Limb (tissue), 2 donors: Measurements from ENCODE around the gene GAS2L1.

Experiments
- DNase-seq, 2 donors: peaks; one replicate each; pipeline ENCODE4 v3.0.0-alpha.2; 2016; ENCODE audit errors: extremely low spot score in 2 of 2

The GAS2L1 gene

DNA sequence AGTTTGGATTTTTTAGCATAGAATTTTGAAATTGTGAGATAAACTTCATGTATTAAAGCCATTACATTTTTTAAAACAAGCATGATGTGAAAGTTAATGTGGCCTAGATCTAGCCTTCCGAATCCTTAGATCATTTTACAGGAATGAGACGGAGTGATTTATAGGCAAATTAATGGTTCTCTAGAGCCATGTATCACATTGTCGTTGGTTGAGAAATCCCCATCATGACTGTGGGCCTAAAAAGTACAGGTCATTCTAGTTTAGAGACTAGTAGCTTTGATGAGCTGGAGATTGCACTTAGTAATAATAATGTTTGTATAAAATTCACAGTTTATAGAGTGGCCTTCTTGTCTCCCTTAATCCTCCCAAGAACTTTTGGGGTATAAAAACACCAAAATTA is 31.3 kb upstream of the GAS2L1 start:
- DNase-seq = no peak

GRCh38 chr22:29275819-29276565 is 30.5 kb upstream of the GAS2L1 start:
- no peak for DNase-seq

- no peak for DNase-seq
These were observed 28.5 kb upstream of the GAS2L1 start for GRCh38 chr22:29277927-29278326.

GRCh38 chr22:29284196-29284595 is 22.3 kb upstream of the GAS2L1 start:
- no peak for DNase-seq

DNA sequence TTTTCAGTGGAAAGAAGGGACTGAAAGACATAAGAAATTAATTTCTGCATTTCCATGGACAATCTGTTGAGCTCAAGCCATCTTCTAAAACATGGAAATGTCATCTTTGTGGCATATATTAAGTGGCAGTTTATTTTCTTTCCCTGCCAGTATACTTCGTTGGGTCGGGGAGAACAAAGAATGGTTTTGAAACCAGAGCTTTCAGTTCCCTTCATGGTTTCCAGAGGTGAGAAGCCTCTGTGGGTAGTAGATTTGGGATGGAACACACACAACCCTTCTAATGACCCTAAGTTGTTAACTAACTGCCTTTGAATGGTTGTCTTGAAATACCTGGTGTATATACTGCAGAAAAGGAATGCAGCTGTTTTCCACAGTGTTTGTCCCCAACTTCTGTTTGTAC is 17.6 kb upstream of the GAS2L1 start:
- no peak for DNase-seq

DNA sequence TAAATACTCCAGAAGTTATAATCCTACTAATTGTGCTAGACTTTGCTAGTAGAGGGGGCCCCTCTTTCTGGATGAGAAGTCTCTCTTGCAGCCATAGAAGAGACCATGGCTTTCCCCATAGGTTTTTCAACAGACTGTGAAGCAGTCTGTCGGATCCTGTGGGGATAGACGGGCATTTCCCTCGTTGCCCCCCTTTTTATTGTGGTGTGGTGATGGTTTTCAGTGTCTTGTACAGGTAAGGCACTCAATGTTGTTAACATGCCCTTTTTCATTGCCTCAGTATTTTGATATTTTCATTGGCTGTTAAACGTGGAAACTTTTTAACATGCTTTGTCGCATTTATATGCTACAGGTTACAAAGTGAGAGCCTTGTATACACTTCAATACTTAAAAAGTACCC is 16.4 kb upstream of the GAS2L1 start:
- no peak for DNase-seq

DNA sequence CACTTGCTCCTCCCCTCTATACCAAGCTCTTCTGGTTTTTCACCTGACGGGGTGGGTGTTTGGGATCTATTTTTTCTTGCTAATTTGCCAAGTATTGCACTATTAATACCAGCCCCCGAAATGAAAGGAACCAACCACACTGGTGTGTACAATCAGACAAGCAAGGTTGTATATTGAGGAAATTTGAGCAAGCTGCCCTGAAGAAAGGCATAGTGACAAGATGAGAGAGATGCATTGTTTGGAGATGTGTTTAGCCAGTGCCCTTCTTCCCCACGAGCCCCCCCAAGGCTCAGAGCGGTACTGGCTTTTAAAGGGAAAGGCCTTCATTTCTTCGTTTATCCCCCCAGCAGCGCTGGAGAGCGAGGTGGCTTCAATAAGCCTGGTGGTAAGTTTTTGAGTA is 15.2 kb upstream of the GAS2L1 start:
- no peak for DNase-seq

- DNase-seq = no peak
These were observed 14.1 kb upstream of the GAS2L1 start for GRCh38 chr22:29292379-29292778.

DNA sequence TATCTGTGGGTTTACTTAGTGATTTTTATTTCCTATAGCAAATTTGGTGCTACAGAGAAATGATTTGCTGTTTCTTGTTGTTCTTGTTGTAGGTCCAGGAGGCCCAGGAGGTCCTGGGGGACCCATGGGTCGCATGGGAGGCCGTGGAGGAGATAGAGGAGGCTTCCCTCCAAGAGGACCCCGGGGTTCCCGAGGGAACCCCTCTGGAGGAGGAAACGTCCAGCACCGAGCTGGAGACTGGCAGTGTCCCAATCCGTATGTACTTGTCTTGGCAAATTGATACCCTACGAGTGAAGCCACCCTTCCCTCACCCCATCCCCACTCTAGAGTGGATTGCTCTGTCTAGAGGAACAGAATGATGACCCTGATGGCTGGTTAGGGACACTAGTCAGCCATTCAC is 7.8 kb upstream of the GAS2L1 start:
- DNase-seq = no peak

- DNase-seq = no peak
These were observed 7.1 kb upstream of the GAS2L1 start for GRCh38 chr22:29299136-29299900.

GRCh38 chr22:29300467-29300806 is 6.0 kb upstream of the GAS2L1 start:
- no peak for DNase-seq

DNA sequence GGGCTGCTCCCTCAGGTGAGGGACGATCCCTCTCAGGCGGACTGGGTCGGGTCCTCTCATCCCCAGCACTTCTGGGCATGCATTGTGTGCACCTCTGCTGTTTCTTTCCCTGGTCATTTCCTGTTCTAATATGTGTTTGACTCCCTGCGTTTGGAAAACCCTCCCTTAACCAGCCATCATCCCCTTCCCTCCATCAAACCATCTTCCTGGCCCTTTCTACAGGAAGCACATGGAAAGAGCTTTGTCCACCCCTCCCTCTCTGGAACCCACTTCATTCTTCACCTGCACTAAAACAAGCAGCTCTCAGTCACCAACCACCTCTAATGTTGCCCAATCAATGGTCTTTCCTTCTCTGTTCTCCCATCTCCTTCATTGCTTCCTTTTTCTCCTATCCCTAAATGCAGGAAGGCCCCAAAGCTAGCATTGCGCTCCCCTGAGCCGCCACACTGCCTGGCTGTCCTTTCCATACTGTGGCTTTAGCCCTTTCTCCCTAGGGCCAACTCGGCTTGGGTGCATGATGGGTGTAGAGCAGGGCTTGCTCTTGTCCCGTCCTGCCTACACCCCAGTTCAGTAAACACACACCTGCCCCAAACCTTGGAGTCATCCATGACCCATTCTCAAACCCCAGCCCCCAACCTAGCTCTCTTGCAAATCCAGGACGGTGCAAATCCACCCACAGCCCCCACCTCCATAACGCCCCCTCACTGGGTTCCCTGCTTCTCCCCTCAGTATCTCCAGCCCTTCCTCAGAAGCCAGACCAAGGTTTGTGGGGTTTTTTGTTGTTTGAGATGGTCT is 5.4 kb upstream of the GAS2L1 start:
- DNase-seq = no peak

DNA sequence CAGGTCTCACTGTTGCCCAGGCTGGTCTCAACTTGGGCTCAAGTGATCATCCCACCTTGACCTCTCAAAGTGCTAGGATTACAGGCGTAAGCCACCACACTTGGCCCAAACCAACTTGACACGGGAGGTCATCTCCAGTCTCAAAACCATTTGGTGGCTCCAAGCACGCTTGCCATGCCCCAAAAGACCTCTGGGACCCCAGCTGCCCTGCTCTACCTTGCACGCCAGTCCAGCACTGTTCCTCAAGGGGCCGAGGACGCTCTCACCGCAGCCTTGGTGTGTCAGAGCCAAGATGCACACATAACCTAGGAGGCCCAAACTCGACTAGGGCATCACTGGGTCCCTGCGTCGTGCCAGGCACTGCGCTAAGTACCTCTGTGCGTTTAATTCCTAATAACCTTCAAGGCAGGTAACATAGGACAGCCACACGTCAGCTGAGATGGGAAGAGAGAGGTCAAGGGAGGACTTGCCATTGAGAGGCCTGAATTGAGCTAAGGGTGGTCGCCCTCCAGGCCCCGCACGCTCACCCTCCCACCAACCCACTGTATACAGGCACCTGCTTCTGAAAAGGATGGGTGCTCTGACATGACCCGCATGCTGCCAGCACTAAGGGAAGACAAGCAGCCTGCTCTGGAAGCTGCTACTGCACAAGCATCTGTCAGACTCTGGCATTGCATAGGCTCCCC is 4.6 kb upstream of the GAS2L1 start:
- DNase-seq = no peak

- no peak for DNase-seq
These were observed 4.1 kb upstream of the GAS2L1 start for GRCh38 chr22:29302402-29302680.

GRCh38 chr22:29302681-29303465 is 3.6 kb upstream of the GAS2L1 start:
- no peak for DNase-seq

GRCh38 chr22:29305836-29306174 is 645 bp upstream of the GAS2L1 start:
- no peak for DNase-seq

GRCh38 chr22:29306835-29307595 is 565 bp downstream of the GAS2L1 start:
- peak; percentile 80 to 89 for DNase-seq

GRCh38 chr22:29307596-29308147 is 1.2 kb downstream of the GAS2L1 start:
- DNase-seq = peak in 1 of 2 donors; percentile 34

- peak in 1 of 2 donors; percentile 42 for DNase-seq
These were observed 1.8 kb downstream of the GAS2L1 start for GRCh38 chr22:29308148-29308790.

- DNase-seq = peak in 1 of 2 donors; percentile 40
These were observed 2.4 kb downstream of the GAS2L1 start for GRCh38 chr22:29308791-29309262.
